Neural progenitor cell (in vitro differentiated cells): Measurements from ENCODE around the gene GALNT18.

Source experiments
- CTCF ChIP-seq: fragments of 200-600 bp; sonication (generic); IDR thresholded peaks from 2 replicates; pipeline ENCODE4 v1.5.1; 2017; ENCODE audit warnings: antibody characterized with exemption, mild to moderate bottlenecking
- EZH2phosphoT487 ChIP-seq: fragments of 200-600 bp; sonication (generic); IDR thresholded peaks from 2 replicates; pipeline ENCODE4 v1.6.1; 2017; ENCODE audit warnings: antibody characterized with exemption

DNA sequence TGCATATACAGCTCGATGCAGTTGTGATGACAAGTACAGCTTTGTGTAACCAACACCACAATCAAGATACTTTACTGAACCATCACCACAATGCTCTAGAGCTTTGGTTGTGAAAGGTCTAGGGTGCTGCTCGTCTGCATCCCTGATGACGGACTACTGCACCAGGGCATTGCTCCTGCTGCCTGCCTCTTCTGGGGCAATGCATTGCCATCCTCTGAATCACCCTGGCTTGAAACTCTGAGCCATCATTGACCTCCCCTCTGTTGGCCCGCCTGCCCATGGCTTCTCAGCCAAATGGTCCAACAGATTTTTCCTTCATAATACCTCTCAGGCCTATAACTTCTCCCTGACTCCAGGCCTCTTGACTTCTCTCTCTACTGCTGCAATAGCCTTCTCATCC is 191.4 kb downstream of the GALNT18 start:
- no peak for TF ChIP-seq CTCF
- no peak for TF ChIP-seq EZH2phosphoT487
